NCI-H1436 treated with DMSO at 0.1 percent for 48 hours (cell line): ENCODE results near the gene GSE1.

ENCODE experiments used
- DNase-seq: peaks from one replicate; lab custom pipeline; 2025; lab: John Stamatoyannopoulos, UW

GSE1 gene

GRCh38 chr16:85724936-85725335 lies 111.8 kb downstream of the GSE1 start:
- DNase-seq = no peak
